ENCODE data around the gene AIG1.

The AIG1 gene

GRCh38 chr6:143115728-143116127, 55.0 kb downstream of the AIG1 start:
- DNase-seq (ENCODE audit: insufficient read length, low spot score) = no peak
- no peak for FAIRE-seq
- no peak for TF ChIP-seq POLR2A (IDR thresholded peaks at IDR 0.05; ENCODE audit: low read depth, low read length)

GRCh38 chr6:143117108-143117507, 56.4 kb downstream of the AIG1 start:
- TF ChIP-seq POLR2A (IDR thresholded peaks at IDR 0.05; ENCODE audit: low read depth, low read length) = no peak
- FAIRE-seq (no peak), DNase-seq (ENCODE audit: insufficient read length, low spot score) (no peak)

- no peak for FAIRE-seq
- no peak for TF ChIP-seq POLR2A (IDR thresholded peaks at IDR 0.05; ENCODE audit: low read depth, low read length)
- DNase-seq (ENCODE audit: insufficient read length, low spot score) = no peak
Measured at GRCh38 chr6:143119260-143119659, 58.6 kb downstream of the AIG1 start.

- FAIRE-seq (no peak), DNase-seq (ENCODE audit: insufficient read length, low spot score) (no peak)
- no peak for TF ChIP-seq POLR2A (IDR thresholded peaks at IDR 0.05; ENCODE audit: low read depth, low read length)
Measured at GRCh38 chr6:143123081-143123480, 62.4 kb downstream of the AIG1 start.

GRCh38 chr6:143123941-143124340, 63.3 kb downstream of the AIG1 start:
- no peak for FAIRE-seq
- TF ChIP-seq POLR2A (IDR thresholded peaks at IDR 0.05; ENCODE audit: low read depth, low read length) = no peak
- DNase-seq (ENCODE audit: insufficient read length, low spot score) = no peak

GRCh38 chr6:143125455-143125854, 64.8 kb downstream of the AIG1 start:
- no peak for TF ChIP-seq POLR2A (IDR thresholded peaks at IDR 0.05; ENCODE audit: low read depth, low read length)
- DNase-seq (ENCODE audit: insufficient read length, low spot score) = no peak
- FAIRE-seq = no peak

- no peak for DNase-seq (ENCODE audit: insufficient read length, low spot score)
- no peak for TF ChIP-seq POLR2A (IDR thresholded peaks at IDR 0.05; ENCODE audit: low read depth, low read length)
- no peak for FAIRE-seq
Measured at GRCh38 chr6:143125864-143126573, 65.3 kb downstream of the AIG1 start.

GRCh38 chr6:143126574-143126941, 65.9 kb downstream of the AIG1 start:
- FAIRE-seq (no peak), DNase-seq (ENCODE audit: insufficient read length, low spot score) (no peak)
- TF ChIP-seq POLR2A (IDR thresholded peaks at IDR 0.05; ENCODE audit: low read depth, low read length) = no peak

GRCh38 chr6:143127941-143128680, 67.4 kb downstream of the AIG1 start:
- TF ChIP-seq POLR2A (IDR thresholded peaks at IDR 0.05; ENCODE audit: low read depth, low read length) = no peak

GRCh38 chr6:143128681-143129015, 68.0 kb downstream of the AIG1 start:
- no peak for TF ChIP-seq POLR2A (IDR thresholded peaks at IDR 0.05; ENCODE audit: low read depth, low read length)
- FAIRE-seq (no peak), DNase-seq (ENCODE audit: insufficient read length, low spot score) (no peak)

More at GRCh38 chr6:143127941-143128680, 67.4 kb downstream of the AIG1 start:
- no peak for FAIRE-seq
- no peak for DNase-seq (ENCODE audit: insufficient read length, low spot score)

GRCh38 chr6:143130928-143131327, 70.2 kb downstream of the AIG1 start:
- TF ChIP-seq POLR2A (IDR thresholded peaks at IDR 0.05; ENCODE audit: low read depth, low read length) = no peak
- no peak for FAIRE-seq
- DNase-seq (ENCODE audit: insufficient read length, low spot score) = no peak

- TF ChIP-seq POLR2A (IDR thresholded peaks at IDR 0.05; ENCODE audit: low read depth, low read length) = no peak
- DNase-seq (ENCODE audit: insufficient read length, low spot score) = no peak
- no peak for FAIRE-seq
Measured at GRCh38 chr6:143135325-143135724, 74.6 kb downstream of the AIG1 start.

GRCh38 chr6:143135797-143136561, 75.3 kb downstream of the AIG1 start:
- no peak for TF ChIP-seq POLR2A (IDR thresholded peaks at IDR 0.05; ENCODE audit: low read depth, low read length)
- FAIRE-seq = no peak

GRCh38 chr6:143136647-143137046, 76.0 kb downstream of the AIG1 start:
- TF ChIP-seq POLR2A (IDR thresholded peaks at IDR 0.05; ENCODE audit: low read depth, low read length) = no peak
- DNase-seq (ENCODE audit: insufficient read length, low spot score) (no peak), FAIRE-seq (no peak)

More at GRCh38 chr6:143135797-143136561, 75.3 kb downstream of the AIG1 start:
- DNase-seq (ENCODE audit: insufficient read length, low spot score) = no peak
